ENCODE data around the gene LRFN3.

DNA sequence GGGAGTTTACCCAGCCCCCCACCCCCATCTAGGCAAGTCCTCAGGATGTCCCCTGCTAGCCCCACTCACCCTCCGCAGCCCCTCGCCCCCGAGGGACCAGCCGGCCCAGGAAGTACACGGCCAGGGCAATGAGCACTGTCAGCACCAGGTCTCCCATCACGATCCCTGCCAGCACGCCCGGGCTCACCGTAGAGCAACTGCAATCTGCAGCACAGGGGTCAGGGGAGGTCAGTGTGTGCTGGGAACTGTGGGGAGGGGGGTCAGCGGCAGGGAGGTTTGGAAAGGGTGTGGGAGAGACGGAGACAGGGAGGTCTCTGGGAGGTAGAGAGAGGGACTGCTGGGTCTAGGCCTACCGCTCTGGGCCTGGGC is 28.8 kb upstream of the LRFN3 start:
- TF ChIP-seq POLR2AphosphoS5 (IDR thresholded peaks at IDR 0.05), result no peak
- no peak for TF ChIP-seq CTCF (IDR thresholded peaks at IDR 0.05)
- TF ChIP-seq POLR2A (IDR thresholded peaks at IDR 0.05), result no peak
